Measurements from ENCODE around the gene CEP57L1.
"Not testable (repeated sequence)": the region's sequence is repeated elsewhere in the genome, so short reads cannot be mapped to it uniquely, and the experiment has no call there.

Gene CEP57L1

GRCh38 chr6:109179507-109179906 is 84.2 kb downstream of the CEP57L1 start:
- DNase-seq = no peak

GRCh38 chr6:109182578-109182977 is 87.3 kb downstream of the CEP57L1 start:
- peak; percentile 61 for DNase-seq

GRCh38 chr6:109183109-109183650 is 87.9 kb downstream of the CEP57L1 start:
- no peak for DNase-seq

GRCh38 chr6:109184638-109185037 is 89.3 kb downstream of the CEP57L1 start:
- no peak for DNase-seq

GRCh38 chr6:109186012-109186411 is 90.7 kb downstream of the CEP57L1 start:
- no peak for DNase-seq

- DNase-seq = peak; percentile 56
Observed at GRCh38 chr6:109187399-109188114, 92.2 kb downstream of the CEP57L1 start.

- DNase-seq = no peak
Observed at GRCh38 chr6:109188115-109188411, 92.8 kb downstream of the CEP57L1 start.

GRCh38 chr6:109191368-109191767 is 96.1 kb downstream of the CEP57L1 start:
- not testable (repeated sequence) for DNase-seq

GRCh38 chr6:109192865-109193264 is 97.6 kb downstream of the CEP57L1 start:
- DNase-seq = no peak

- DNase-seq = no peak
Observed at GRCh38 chr6:109194880-109195279, 99.6 kb downstream of the CEP57L1 start.

- no peak for DNase-seq
Observed at GRCh38 chr6:109197061-109197460, 101.8 kb downstream of the CEP57L1 start.

GRCh38 chr6:109202409-109203264 is 107.3 kb downstream of the CEP57L1 start:
- DNase-seq = no peak

- no peak for DNase-seq
Observed at GRCh38 chr6:109204511-109204910, 109.2 kb downstream of the CEP57L1 start.

- DNase-seq = no peak
Observed at GRCh38 chr6:109212683-109213082, 117.4 kb downstream of the CEP57L1 start.
